ENCODE measurements around the gene ADORA2B. TPM values are rescaled to one million over a fixed set of nuclear protein-coding genes. Genes with fewer than 3 reads are reported as not detected.
A peak's percentile ranks its signal among the peaks of the same experiment; 100 is the strongest.

ADORA2B gene
- total and polyA plus RNA-seq, 2 of the 8 experiments (the other 6 are each of a cell fraction or from before 2014, with no cell fraction given), result 2.6 to 8.2 TPM

GRCh38 chr17:15958484-15958854, 13.5 kb downstream of the ADORA2B start:
- WGBS, 2 experiments (ENCODE audit: extremely low coverage in 1 of 2, insufficient coverage in 1 of 2, insufficient read length in 1 of 2, insufficient replicate concordance in 2 of 2, low coverage in 1 of 2, low lambda C conversion rate in 2 of 2, missing lambda C conversion rate in 1 of 2), result 76% methylated on average over 4 of the region's 4 CpGs; no CpG with 5 or more reads in 1 of the 2 experiments
- no peak overlapping the region for H3K56ac ChIP-seq (replicated peaks; ENCODE audit: insufficient read length, low read depth, low read length)
- no peaks in the 10 kb centered on the region for H3K79me1 ChIP-seq (ENCODE audit: low read depth, low read length)
- H3K23ac ChIP-seq (ENCODE audit: insufficient read length), result no peak overlapping the region
- H3K9ac ChIP-seq (replicated peaks in 1 of 4; ENCODE audit: extremely low read depth in 1 of 4, low read depth in 3 of 4, low read length in 3 of 4), result no peak overlapping the region
- no peaks in the 10 kb centered on the region for H4K20me1 ChIP-seq (replicated peaks in 1 of 2; ENCODE audit: control insufficient read depth in 1 of 2, insufficient read depth in 2 of 2, low read length in 2 of 2)
- ChIA-PET POLR2A (ENCODE audit: partially characterized antibody) (interaction anchor here (2.4 kb wide), 2 partner anchors 8 to 13 kb away, joined by 11 to 12 read pairs; no protein-coding TSS in a partner anchor), CTCF (ENCODE audit: partially characterized antibody) (interaction anchor here (0.7 to 3.4 kb wide), 5 partner anchors 11 to 22 kb away, joined by 3 to 14 read pairs (median 4); partner anchors contain the start of gene ADORA2B)
- H3K4me3 ChIP-seq (ENCODE audit: extremely low read depth in 1 of 4, insufficient read depth in 2 of 4, low read depth in 3 of 4, low read length in 4 of 4), result no peak overlapping the region
- H3K36me3 ChIP-seq (ENCODE audit: control insufficient read depth in 2 of 4, insufficient read depth in 4 of 4, low read length in 3 of 4), result no peaks in the 10 kb centered on the region
- no peaks in the 10 kb centered on the region for H3K23me2 ChIP-seq (ENCODE audit: low read depth, low read length)
- 0 out of 2 replicates have a peak overlapping the region, but pooled peaks have one; percentile 53 for H2AK5ac ChIP-seq (ENCODE audit: low read depth, low read length)
- H3K79me2 ChIP-seq (ENCODE audit: control insufficient read depth in 1 of 2, insufficient read depth in 2 of 2, low read length in 2 of 2), result no peaks in the 10 kb centered on the region
- H3K4ac ChIP-seq (replicated peaks; ENCODE audit: insufficient read length, low read depth, low read length), result no peak overlapping the region
- no peak overlapping the region for H4K5ac ChIP-seq (ENCODE audit: insufficient read length, low read depth, low read length)
- H2BK120ac ChIP-seq (replicated peaks; ENCODE audit: low read depth, low read length), result no peak overlapping the region
- H3K4me2 ChIP-seq (ENCODE audit: insufficient read depth in 1 of 2, low read depth in 2 of 2, low read length in 2 of 2), result no peak overlapping the region
- no peaks in the 10 kb centered on the region for H3K27me3 ChIP-seq (replicated peaks in 1 of 4; ENCODE audit: control insufficient read depth in 3 of 4, extremely low read depth in 1 of 4, insufficient read depth in 3 of 4, low read length in 3 of 4)
- no peak overlapping the region; the same call in 1 of the 2 replicates for H2BK5ac ChIP-seq (ENCODE audit: low read depth, low read length)
- FAIRE-seq, result no peak
- no peak overlapping the region for H3K27ac ChIP-seq (ENCODE audit: low read depth, low read length)
- no peaks in the 10 kb centered on the region for H3K9me3 ChIP-seq (ENCODE audit: insufficient read depth in 2 of 2, low read depth in 1 of 2, low read length in 1 of 2)
- H2BK20ac ChIP-seq (ENCODE audit: low read length), result no peak overlapping the region
- H3K18ac ChIP-seq (ENCODE audit: extremely low read depth, low read length), result peak overlapping the region; percentile 60; the same call in 1 of the 2 replicates
- H2BK15ac ChIP-seq (ENCODE audit: low read length), result no peak overlapping the region
- H4K8ac ChIP-seq (ENCODE audit: extremely low read depth, insufficient read depth, low read length), result no peak overlapping the region
- H3K14ac ChIP-seq (ENCODE audit: insufficient read length), result no peak overlapping the region
- no peak overlapping the region for H4K91ac ChIP-seq (replicated peaks; ENCODE audit: insufficient read length, low read length)
- H2BK12ac ChIP-seq (ENCODE audit: low read depth, low read length), result no peak overlapping the region
- no peak for DNase-seq (ENCODE audit: low read depth in 1 of 2, low spot score in 2 of 2)
- H2AFZ ChIP-seq (ENCODE audit: low read length), result no peak overlapping the region
- H3K4me1 ChIP-seq (replicated peaks in 1 of 4; ENCODE audit: control insufficient read depth in 3 of 4, insufficient read depth in 4 of 4, low read length in 3 of 4), result peaks cover 0 to 6% (median 3%) of the 10 kb centered on the region in 4 experiments; a peak in 3 of 7 replicates
- no peak for TF ChIP-seq CHD1 (IDR thresholded peaks at IDR 0.05; ENCODE audit: low read depth, low read length)
